Ectodermal cell (in vitro differentiated cells): ENCODE data around the gene NTSR1.

Experiments used
- H3K27ac ChIP-seq: 2 replicates; pipeline ENCODE4 v1.7.0; 2013; ENCODE audit warnings: mild to moderate bottlenecking, low read depth, low read length; ENCODE audit not compliant: insufficient read depth, poor library complexity, severe bottlenecking
- H3K27me3 ChIP-seq: 2 replicates; pipeline ENCODE4 v1.7.0; 2013; ENCODE audit warnings: mild to moderate bottlenecking, low read length; ENCODE audit not compliant: insufficient read depth, control insufficient read depth, poor library complexity, severe bottlenecking
- H3K36me3 ChIP-seq: one replicate; pipeline ENCODE4 v1.7.0; 2013; ENCODE audit warnings: low read length; ENCODE audit not compliant: control insufficient read depth, insufficient read depth
- H3K4me1 ChIP-seq: one replicate; pipeline ENCODE4 v1.7.0; 2013; ENCODE audit warnings: low read length; ENCODE audit not compliant: control insufficient read depth, insufficient read depth
- H3K4me3 ChIP-seq: 2 replicates; pipeline ENCODE4 v1.7.0; 2013; ENCODE audit warnings: low read depth, low read length, control low read depth; ENCODE audit not compliant: insufficient read depth
- H3K9me3 ChIP-seq: 2 replicates; pipeline ENCODE4 v1.7.0; 2013; ENCODE audit warnings: mild to moderate bottlenecking, low read length, moderate library complexity; ENCODE audit not compliant: control insufficient read depth
- WGBS, 2 experiments: methylation state at CpG; one replicate each; pipeline ENCODE4 v1.1.7; 2013; ENCODE audit warnings: missing lambda C conversion rate in 2 of 2; 5-methylcytosine and 5-hydroxymethylcytosine counted together

NTSR1 gene

DNA sequence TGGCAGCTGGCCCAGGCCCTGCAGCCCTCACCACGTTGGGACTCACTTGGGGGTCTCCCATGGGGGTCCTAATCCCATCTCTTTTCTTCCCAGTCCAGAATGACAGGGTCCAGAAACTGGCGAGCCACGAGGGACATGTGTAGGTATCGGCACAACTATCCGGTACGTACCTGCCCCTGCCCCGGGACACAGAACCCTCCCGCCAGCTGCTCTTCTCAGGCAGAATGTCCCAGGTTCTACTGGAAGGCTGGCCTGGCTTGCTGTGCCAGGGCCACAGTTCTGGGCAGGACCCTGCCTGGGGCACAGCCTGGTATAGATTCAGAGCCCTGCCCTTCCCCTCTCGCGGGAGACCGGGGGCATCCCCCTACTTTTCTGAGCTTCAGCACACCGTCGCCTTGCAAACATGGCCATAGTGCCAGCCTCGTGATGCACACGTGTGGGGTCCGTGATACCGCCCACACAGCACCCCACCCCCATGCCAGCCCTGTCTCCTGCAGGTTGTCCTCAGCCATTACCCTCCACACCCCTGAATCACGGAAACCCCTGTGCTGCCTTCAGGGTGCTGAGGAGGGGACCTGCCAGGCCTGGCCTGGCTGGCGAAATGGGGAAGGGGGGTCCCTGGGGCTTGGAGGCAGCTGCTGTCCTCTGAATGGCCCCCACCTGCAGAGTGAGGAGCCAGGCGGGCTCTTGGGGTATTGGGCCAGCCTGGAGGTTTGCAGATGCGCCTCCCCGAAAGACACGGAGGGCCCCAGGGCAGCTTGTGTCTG is 99.0 kb downstream of the NTSR1 start:
- 92% methylated on average over 23 of the region's 23 CpGs for WGBS, 2 experiments
- H3K4me3 ChIP-seq: no peak overlapping the region
- no peaks in the 10 kb centered on the region for H3K36me3 ChIP-seq
- no peaks in the 10 kb centered on the region for H3K9me3 ChIP-seq
- no peak overlapping the region for H3K27ac ChIP-seq
- peaks cover 14% of the 10 kb centered on the region for H3K27me3 ChIP-seq
- H3K4me1 ChIP-seq: peaks cover 12% of the 10 kb centered on the region

DNA sequence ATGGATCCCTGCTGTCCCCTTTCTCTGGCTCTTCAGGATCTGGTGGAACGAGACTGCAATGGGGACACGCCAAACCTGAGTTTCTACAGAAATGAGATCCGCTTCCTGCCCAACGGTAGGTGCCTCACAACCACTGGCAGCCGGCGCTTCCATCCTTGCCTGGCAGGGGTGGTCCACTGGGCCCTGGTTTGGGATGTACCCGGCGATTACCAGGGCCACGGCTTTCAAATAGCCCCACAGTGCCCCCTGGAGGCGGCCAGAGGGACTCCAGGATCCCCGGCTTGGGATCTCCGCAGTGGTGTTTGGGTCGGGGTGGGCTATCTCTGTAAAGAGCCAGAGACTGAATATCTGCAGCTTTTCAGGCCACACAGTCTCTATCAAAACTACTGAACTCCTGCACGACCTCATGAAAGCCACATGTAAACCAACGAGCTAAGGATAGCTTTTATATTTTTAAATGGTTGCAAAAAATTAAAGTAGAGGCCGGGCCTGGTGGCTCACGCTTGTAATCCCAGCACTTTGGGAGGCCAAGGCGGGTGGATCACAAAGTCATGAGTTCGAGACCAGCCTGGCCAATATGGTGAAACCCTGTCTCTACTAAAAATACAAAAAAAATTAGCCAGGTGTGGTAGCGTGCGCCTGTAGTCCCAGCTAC is 99.7 kb downstream of the NTSR1 start:
- 45% methylated on average over 21 of the region's 21 CpGs for WGBS, 2 experiments
- Histone ChIP-seq H3K4me3 (no peak overlapping the region), H3K9me3 (no peaks in the 10 kb centered on the region), H3K27me3 (peaks cover 9% of the 10 kb centered on the region), H3K27ac (no peak overlapping the region), H3K36me3 (no peaks in the 10 kb centered on the region), H3K4me1 (peaks cover 12% of the 10 kb centered on the region)

DNA sequence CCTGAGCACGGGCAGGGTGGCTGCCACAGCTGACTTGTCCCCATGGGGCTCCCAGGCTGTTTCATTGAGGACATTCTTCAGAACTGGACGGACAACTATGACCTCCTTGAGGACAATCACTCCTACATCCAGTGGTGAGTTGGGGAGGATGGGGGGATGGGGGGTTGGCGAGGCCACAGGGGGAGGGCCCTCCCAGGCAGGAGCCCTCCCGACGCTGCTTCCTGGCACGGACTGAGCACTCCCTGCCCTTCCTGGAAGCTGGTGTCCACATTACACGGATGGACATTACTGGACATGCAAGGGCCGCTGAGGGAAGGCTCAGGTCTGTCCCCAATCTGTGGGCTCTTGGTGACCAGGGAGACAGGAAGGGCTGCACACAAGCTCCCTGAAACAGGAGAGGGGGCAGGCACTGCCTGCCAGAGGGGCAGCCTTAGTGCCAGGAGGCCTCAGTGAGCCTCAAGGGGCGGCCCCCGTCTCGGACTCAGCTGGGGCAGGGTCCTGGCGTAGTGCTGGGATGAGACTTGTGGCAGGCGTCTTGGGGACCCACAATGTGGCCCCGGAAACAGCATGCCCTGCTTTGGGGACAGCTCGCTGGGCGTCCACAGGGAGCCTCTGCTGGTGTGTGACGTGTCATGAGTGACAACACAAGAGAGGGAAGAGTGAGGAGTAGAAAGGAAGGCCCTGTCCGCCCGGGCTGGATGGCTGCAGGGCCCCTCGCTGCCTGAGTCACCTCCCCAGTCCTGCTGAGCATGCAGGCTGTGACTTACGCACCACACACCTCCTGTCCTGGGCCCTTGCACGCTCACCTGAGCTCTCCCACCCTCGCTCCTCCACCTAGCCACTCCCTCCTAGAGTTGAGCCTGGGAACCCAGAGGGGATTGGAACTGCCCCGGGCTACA is 101.1 kb downstream of the NTSR1 start:
- H3K4me3 ChIP-seq: no peak overlapping the region
- no peaks in the 10 kb centered on the region for H3K27me3 ChIP-seq
- WGBS, 2 experiments: 94% methylated on average over 23 to 24 of the region's 24 CpGs
- H3K9me3 ChIP-seq: no peaks in the 10 kb centered on the region
- H3K4me1 ChIP-seq: peaks cover 15% of the 10 kb centered on the region
- no peaks in the 10 kb centered on the region for H3K36me3 ChIP-seq
- no peak overlapping the region for H3K27ac ChIP-seq

DNA sequence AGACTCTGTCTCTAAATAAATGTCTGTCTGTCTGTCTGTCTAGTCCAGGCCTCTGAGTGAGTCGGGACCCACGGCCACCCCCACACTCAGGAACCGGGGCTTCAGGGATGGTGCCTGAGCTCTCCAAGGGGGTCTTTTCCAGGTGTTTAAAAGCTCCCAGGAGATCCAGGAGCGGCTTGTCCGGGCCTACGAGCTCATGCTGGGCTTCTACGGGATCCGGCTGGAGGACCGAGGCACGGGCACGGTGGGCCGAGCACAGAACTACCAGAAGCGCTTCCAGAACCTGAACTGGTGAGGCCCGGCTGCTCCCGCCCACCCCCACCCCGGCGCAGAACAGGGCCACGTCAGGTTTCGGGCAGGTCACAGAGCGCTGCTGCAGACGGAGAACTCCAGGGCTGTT is 102.7 kb downstream of the NTSR1 start:
- no peaks in the 10 kb centered on the region for H3K9me3 ChIP-seq
- H3K27me3 ChIP-seq: peaks cover 10% of the 10 kb centered on the region
- H3K4me1 ChIP-seq: peaks cover 17% of the 10 kb centered on the region
- H3K27ac ChIP-seq: no peak overlapping the region
- H3K4me3 ChIP-seq: no peak overlapping the region
- H3K36me3 ChIP-seq: no peaks in the 10 kb centered on the region
- WGBS, 2 experiments: 96% methylated on average over 21 of the region's 21 CpGs

DNA sequence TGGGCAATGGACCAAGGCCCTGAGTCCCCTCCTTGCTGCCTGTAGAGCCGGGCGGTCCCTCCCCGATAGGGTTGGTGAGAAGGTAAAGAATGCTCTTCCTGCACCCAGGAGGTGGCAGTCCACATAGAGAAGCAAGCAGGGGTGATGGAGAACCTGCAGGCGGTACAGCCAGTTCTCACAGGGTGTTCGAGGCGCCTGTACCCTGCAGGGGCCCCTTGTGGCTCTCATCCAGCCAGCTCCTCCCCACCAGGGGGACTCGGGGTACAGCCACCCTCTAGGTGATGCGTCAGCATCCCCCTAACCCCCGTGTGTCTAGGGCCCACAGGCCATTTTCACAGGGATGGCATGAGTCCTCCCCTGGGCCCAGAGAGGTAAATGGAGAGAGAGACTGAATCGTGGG is 103.1 kb downstream of the NTSR1 start:
- Histone ChIP-seq H3K36me3 (no peaks in the 10 kb centered on the region), H3K27ac (no peak overlapping the region), H3K4me3 (no peak overlapping the region), H3K4me1 (peaks cover 13% of the 10 kb centered on the region), H3K27me3 (peaks cover 14% of the 10 kb centered on the region), H3K9me3 (no peaks in the 10 kb centered on the region)
- WGBS, 2 experiments: 92 to 94% methylated on average over 10 of the region's 10 CpGs
